ENCODE measurements around the gene PHF14.
A peak's percentile ranks its signal among the peaks of the same experiment; 100 is the strongest.

The PHF14 gene

DNA sequence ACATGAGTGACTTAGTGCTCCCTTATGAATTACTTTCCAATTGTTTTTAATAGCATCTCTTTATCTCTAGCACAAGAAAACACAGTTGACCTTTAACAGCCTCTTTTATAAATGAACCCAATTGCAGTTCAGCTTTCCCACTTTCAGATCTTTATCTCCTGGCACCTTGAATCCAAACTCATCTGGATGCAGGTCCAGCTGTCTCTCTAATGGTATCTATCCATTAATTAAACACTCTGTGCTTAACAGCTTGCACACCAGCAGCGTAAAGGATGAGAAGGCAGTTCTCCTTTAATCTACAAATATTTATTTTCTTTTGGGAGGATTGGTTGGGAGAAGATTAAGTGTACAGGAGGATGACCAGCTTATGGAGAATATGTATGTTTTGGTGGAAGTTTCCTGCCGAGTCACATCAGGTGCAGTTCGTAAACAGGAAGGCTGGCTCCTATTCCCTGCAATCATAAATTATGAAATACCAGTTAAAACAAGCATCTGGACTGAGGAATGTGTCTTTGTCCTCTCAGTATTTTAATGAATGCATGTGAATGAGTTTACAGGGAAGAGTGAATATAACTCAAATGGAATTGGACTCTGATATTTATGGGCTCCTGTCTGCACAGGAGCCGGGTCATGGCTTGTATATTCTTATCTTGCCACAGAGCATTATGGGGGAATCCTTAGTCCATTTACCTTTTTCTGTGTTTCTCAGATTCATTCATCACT is 232.7 kb downstream of the PHF14 start:
- 100% methylated on average over 1 of the region's 4 CpGs for WGBS (ENCODE audit: insufficient coverage)
- ChIA-PET POLR2A (no interaction called here), CTCF (no interaction called here)
- no peaks in the 10 kb centered on the region for H3K36me3 ChIP-seq (ENCODE audit: control insufficient read depth in 4 of 4, insufficient read depth in 4 of 4, low read length in 3 of 4)
- H3K4me3 ChIP-seq (ENCODE audit: control insufficient read depth in 1 of 7, extremely low read depth in 1 of 7, insufficient read depth in 4 of 7, low read depth in 2 of 7, low read length in 6 of 7), result no peak overlapping the region
- H3K27ac ChIP-seq (ENCODE audit: insufficient read depth in 1 of 2, low read depth in 1 of 2, low read length in 2 of 2, poor library complexity in 1 of 2, severe bottlenecking in 2 of 2), result no peak overlapping the region
- H3K4me1 ChIP-seq (ENCODE audit: control extremely low read depth in 1 of 4, control insufficient read depth in 4 of 4, insufficient read depth in 4 of 4, low read length in 3 of 4), result peaks cover 1 to 9% (median 3%) of the 10 kb centered on the region in 4 experiments
- H3K9me3 ChIP-seq (ENCODE audit: control extremely low read depth in 1 of 5, control insufficient read depth in 4 of 5, insufficient read depth in 2 of 5, low read depth in 1 of 5, low read length in 4 of 5), result no peaks in the 10 kb centered on the region
- H3K27me3 ChIP-seq (replicated peaks in 2 of 5; ENCODE audit: control insufficient read depth in 4 of 5, insufficient read depth in 5 of 5, low read length in 4 of 5), result no peaks in the 10 kb centered on the region
- no peak for DNase-seq

DNA sequence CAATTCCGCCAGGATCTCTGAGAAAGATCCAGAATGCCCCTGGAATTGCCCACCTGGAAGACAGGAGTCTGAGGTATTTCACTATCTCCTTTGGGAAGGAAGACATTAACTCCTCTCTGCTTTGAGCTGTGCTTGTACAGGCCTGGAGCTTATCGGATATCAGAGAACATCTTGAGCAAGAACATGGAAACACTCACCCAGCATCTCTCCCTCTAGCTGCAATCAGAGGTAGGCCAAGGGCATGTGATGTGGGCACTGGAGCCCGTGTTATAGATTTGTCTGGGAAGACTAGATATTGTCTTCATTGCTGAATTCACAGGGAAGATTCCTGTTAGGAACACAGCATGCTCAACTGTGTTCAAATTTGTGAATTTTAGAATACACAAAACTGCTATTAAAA is 233.9 kb downstream of the PHF14 start:
- Histone ChIP-seq H3K9me3 (ENCODE audit: control extremely low read depth in 1 of 5, control insufficient read depth in 4 of 5, insufficient read depth in 2 of 5, low read depth in 1 of 5, low read length in 4 of 5) (no peaks in the 10 kb centered on the region), H3K36me3 (ENCODE audit: control insufficient read depth in 4 of 4, insufficient read depth in 4 of 4, low read length in 3 of 4) (no peaks in the 10 kb centered on the region), H3K4me1 (ENCODE audit: control extremely low read depth in 1 of 4, control insufficient read depth in 4 of 4, insufficient read depth in 4 of 4, low read length in 3 of 4) (peaks cover 3 to 18% (median 9%) of the 10 kb centered on the region in 4 experiments), H3K27me3 (replicated peaks in 2 of 5; ENCODE audit: control insufficient read depth in 4 of 5, insufficient read depth in 5 of 5, low read length in 4 of 5) (no peaks in the 10 kb centered on the region), H3K4me3 (ENCODE audit: control insufficient read depth in 1 of 7, extremely low read depth in 1 of 7, insufficient read depth in 4 of 7, low read depth in 2 of 7, low read length in 6 of 7) (no peak overlapping the region), H3K27ac (ENCODE audit: insufficient read depth in 1 of 2, low read depth in 1 of 2, low read length in 2 of 2, poor library complexity in 1 of 2, severe bottlenecking in 2 of 2) (no peak overlapping the region)
- 100% methylated on average over 2 of the region's 3 CpGs for WGBS (ENCODE audit: insufficient coverage)
- ChIA-PET CTCF (no interaction called here), POLR2A (no interaction called here)
- DNase-seq, result no peak

DNA sequence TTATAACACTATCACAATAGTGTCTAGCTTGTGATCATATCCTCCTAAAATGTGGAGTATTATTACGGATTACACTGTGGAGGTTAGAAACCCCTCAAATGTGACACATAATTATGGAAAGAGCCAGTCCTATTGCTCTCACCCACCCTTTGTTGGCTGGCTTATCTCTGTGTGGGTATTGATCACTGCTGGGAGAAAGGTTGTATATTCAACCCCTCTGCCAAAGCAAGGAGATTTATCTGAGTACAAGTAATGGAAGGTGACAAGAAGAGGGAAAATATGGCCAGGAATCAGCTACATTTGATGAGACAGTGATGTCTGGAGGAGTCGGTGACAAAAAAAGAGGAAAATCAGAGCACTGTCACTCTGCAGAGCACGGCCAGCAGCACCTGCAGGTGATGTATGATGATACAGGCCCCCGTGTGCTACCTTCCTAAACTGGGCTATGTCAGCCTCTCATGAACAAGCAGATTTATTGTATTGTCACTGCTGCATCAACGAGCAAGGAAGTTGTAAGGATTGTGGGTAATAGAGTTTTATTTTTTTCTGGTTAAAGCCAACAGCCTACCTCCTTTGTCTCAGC is 235.3 kb downstream of the PHF14 start:
- H3K4me1 ChIP-seq (ENCODE audit: control extremely low read depth in 1 of 4, control insufficient read depth in 4 of 4, insufficient read depth in 4 of 4, low read length in 3 of 4), result peaks cover 3 to 18% (median 9%) of the 10 kb centered on the region in 4 experiments
- POLR2A ChIA-PET, result no interaction called here
- CTCF ChIA-PET, result no interaction called here
- peak in 1 of 3 donors; percentile 12 for DNase-seq
- no peaks in the 10 kb centered on the region for H3K9me3 ChIP-seq (ENCODE audit: control extremely low read depth in 1 of 5, control insufficient read depth in 4 of 5, insufficient read depth in 2 of 5, low read depth in 1 of 5, low read length in 4 of 5)
- no peaks in the 10 kb centered on the region for H3K36me3 ChIP-seq (ENCODE audit: control insufficient read depth in 4 of 4, insufficient read depth in 4 of 4, low read length in 3 of 4)
- WGBS (ENCODE audit: insufficient coverage), result 53% methylated on average over 4 of the region's 5 CpGs
- H3K27me3 ChIP-seq (replicated peaks in 2 of 5; ENCODE audit: control insufficient read depth in 4 of 5, insufficient read depth in 5 of 5, low read length in 4 of 5), result no peaks in the 10 kb centered on the region
- no peak overlapping the region for H3K27ac ChIP-seq (ENCODE audit: insufficient read depth in 1 of 2, low read depth in 1 of 2, low read length in 2 of 2, poor library complexity in 1 of 2, severe bottlenecking in 2 of 2)
- H3K4me3 ChIP-seq (ENCODE audit: control insufficient read depth in 1 of 7, extremely low read depth in 1 of 7, insufficient read depth in 4 of 7, low read depth in 2 of 7, low read length in 6 of 7), result no peak overlapping the region

DNA sequence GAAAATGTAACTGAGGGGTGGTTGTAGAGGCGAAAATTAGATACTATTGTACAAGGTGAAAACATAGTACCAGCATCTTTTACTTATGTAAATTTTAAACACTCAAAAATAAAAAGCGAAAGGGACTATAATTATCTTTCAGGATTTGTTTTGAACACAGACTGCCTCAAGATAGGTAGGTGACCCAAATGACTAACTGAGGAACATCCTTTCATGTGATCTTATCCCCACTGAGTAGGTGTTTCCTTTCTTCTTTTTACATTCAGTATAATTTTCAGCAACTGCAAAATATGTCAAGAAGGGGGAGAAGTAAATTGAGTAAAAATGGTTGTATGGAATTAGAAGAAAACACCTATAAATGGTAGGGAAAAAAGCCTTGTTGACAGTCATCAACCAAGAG is 236.7 kb downstream of the PHF14 start:
- Histone ChIP-seq H3K4me3 (ENCODE audit: control insufficient read depth in 1 of 7, extremely low read depth in 1 of 7, insufficient read depth in 4 of 7, low read depth in 2 of 7, low read length in 6 of 7) (no peak overlapping the region), H3K27ac (ENCODE audit: insufficient read depth in 1 of 2, low read depth in 1 of 2, low read length in 2 of 2, poor library complexity in 1 of 2, severe bottlenecking in 2 of 2) (no peak overlapping the region), H3K4me1 (ENCODE audit: control extremely low read depth in 1 of 4, control insufficient read depth in 4 of 4, insufficient read depth in 4 of 4, low read length in 3 of 4) (peaks cover 3 to 21% (median 9%) of the 10 kb centered on the region in 4 experiments), H3K9me3 (ENCODE audit: control extremely low read depth in 1 of 5, control insufficient read depth in 4 of 5, insufficient read depth in 2 of 5, low read depth in 1 of 5, low read length in 4 of 5) (no peaks in the 10 kb centered on the region), H3K27me3 (replicated peaks in 2 of 5; ENCODE audit: control insufficient read depth in 4 of 5, insufficient read depth in 5 of 5, low read length in 4 of 5) (no peaks in the 10 kb centered on the region), H3K36me3 (ENCODE audit: control insufficient read depth in 4 of 4, insufficient read depth in 4 of 4, low read length in 3 of 4) (no peaks in the 10 kb centered on the region)
- ChIA-PET CTCF (interaction anchor here (2.5 kb wide), 1 partner anchor 17 kb away, joined by 14 read pairs; no protein-coding TSS in a partner anchor), POLR2A (no interaction called here)
- 100% methylated on average over 1 of the region's 2 CpGs for WGBS (ENCODE audit: insufficient coverage)
- no peak for DNase-seq

DNA sequence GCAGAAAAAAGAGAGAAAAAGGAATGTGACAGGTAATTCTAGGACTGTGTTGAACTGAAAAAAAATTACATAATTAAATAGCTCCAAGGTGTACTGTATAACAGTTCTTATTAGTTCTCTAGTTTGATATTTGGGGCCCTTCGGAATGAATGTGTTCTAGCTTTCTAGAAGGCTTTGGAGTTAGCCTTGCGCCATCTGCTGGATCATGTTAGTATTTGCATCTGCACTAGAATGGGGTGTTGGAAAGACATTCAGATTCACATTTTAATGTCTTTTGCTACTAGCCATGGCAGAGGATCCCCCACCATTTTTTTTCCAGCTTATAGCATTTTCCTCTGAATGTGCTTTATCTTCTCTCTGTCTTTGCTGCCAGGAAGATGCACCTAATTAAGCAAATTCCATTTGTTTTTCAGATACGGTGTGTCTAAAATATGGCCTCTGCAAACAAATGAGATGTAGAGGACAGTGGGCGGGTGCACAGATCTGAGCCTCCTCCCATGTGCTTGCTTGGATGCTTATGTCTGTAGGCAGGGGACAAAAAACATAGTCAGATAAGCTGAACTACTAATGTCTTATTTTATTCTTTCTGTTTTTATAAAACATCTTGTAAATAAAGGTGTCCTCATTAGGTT is 238.5 kb downstream of the PHF14 start:
- Histone ChIP-seq H3K27me3 (replicated peaks in 2 of 5; ENCODE audit: control insufficient read depth in 4 of 5, insufficient read depth in 5 of 5, low read length in 4 of 5) (no peaks in the 10 kb centered on the region), H3K36me3 (ENCODE audit: control insufficient read depth in 4 of 4, insufficient read depth in 4 of 4, low read length in 3 of 4) (no peaks in the 10 kb centered on the region), H3K9me3 (ENCODE audit: control extremely low read depth in 1 of 5, control insufficient read depth in 4 of 5, insufficient read depth in 2 of 5, low read depth in 1 of 5, low read length in 4 of 5) (no peaks in the 10 kb centered on the region), H3K4me3 (ENCODE audit: control insufficient read depth in 1 of 7, extremely low read depth in 1 of 7, insufficient read depth in 4 of 7, low read depth in 2 of 7, low read length in 6 of 7) (no peak overlapping the region), H3K4me1 (ENCODE audit: control extremely low read depth in 1 of 4, control insufficient read depth in 4 of 4, insufficient read depth in 4 of 4, low read length in 3 of 4) (peaks cover 3 to 19% (median 9%) of the 10 kb centered on the region in 4 experiments), H3K27ac (ENCODE audit: insufficient read depth in 1 of 2, low read depth in 1 of 2, low read length in 2 of 2, poor library complexity in 1 of 2, severe bottlenecking in 2 of 2) (no peak overlapping the region)
- WGBS (ENCODE audit: insufficient coverage), result 100% methylated on average over 2 of the region's 4 CpGs
- CTCF ChIA-PET, result interaction anchor here (0.8 to 2.5 kb wide), 11 partner anchors 8 to 323 kb away, joined by 3 to 14 read pairs (median 4); a partner anchor contains a TSS
- DNase-seq, result peak; percentile 68 to 86 (median 82)
- POLR2A ChIA-PET, result interaction anchor here (0.6 kb wide), 1 partner anchor 40 kb away, joined by 3 read pairs; no protein-coding TSS in a partner anchor

DNA sequence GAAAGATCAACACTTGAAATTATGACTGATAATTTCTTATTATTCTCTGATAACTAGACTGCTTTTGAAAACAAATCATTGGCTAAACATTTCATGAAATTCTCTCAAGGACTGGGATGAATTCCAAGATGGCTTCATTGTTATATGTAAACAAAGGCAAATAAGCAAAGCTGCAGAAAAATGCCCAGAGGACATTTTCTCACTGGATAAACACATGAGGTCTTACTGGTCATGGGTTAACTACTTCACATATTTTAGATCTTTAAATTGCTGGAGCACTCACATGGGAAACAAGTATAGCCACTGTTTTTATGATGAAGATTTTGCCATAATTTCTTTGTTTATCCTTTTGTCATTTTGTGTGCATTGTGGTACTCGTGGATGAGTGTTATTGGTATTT is 239.1 kb downstream of the PHF14 start:
- Histone ChIP-seq H3K27ac (ENCODE audit: insufficient read depth in 1 of 2, low read depth in 1 of 2, low read length in 2 of 2, poor library complexity in 1 of 2, severe bottlenecking in 2 of 2) (no peak overlapping the region), H3K4me3 (ENCODE audit: control insufficient read depth in 1 of 7, extremely low read depth in 1 of 7, insufficient read depth in 4 of 7, low read depth in 2 of 7, low read length in 6 of 7) (no peak overlapping the region), H3K4me1 (ENCODE audit: control extremely low read depth in 1 of 4, control insufficient read depth in 4 of 4, insufficient read depth in 4 of 4, low read length in 3 of 4) (peaks cover 3 to 19% (median 9%) of the 10 kb centered on the region in 4 experiments), H3K27me3 (replicated peaks in 2 of 5; ENCODE audit: control insufficient read depth in 4 of 5, insufficient read depth in 5 of 5, low read length in 4 of 5) (no peaks in the 10 kb centered on the region), H3K36me3 (ENCODE audit: control insufficient read depth in 4 of 4, insufficient read depth in 4 of 4, low read length in 3 of 4) (no peaks in the 10 kb centered on the region), H3K9me3 (ENCODE audit: control extremely low read depth in 1 of 5, control insufficient read depth in 4 of 5, insufficient read depth in 2 of 5, low read depth in 1 of 5, low read length in 4 of 5) (no peaks in the 10 kb centered on the region)
- no CpG with 5 or more reads among the region's 1 CpG for WGBS (ENCODE audit: insufficient coverage)
- DNase-seq, result no peak
- CTCF ChIA-PET, result interaction anchor here (1.2 to 2.5 kb wide), 9 partner anchors 9 to 273 kb away, joined by 3 to 14 read pairs (median 4); a partner anchor contains a TSS
- POLR2A ChIA-PET, result no interaction called here

DNA sequence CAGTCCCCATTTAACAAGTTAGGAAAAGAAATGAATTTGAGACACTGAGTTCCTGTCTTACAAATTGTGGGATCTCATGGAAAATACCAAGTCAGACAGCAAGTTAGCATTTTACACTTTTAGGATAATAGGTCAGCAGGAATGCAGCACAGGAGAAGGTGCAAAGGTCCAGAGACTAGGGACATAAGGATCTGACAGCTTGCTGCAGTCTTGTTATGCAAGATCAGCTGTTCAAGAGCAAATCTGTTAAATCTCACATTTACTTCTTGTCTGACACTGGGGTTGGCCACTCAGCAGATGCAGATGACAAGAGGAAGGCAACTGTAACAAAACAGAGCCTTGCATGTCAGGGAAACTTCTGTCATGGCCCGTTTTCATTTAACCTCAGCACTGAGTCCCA is 239.6 kb downstream of the PHF14 start:
- CTCF ChIA-PET, result interaction anchor here (0.9 to 1.7 kb wide), 4 partner anchors 10 to 325 kb away, joined by 3 to 7 read pairs (median 4); no protein-coding TSS in a partner anchor
- no peaks in the 10 kb centered on the region for H3K9me3 ChIP-seq (ENCODE audit: control extremely low read depth in 1 of 5, control insufficient read depth in 4 of 5, insufficient read depth in 2 of 5, low read depth in 1 of 5, low read length in 4 of 5)
- 75% methylated on average over 1 of the region's 1 CpG for WGBS (ENCODE audit: insufficient coverage)
- H3K36me3 ChIP-seq (ENCODE audit: control insufficient read depth in 4 of 4, insufficient read depth in 4 of 4, low read length in 3 of 4), result no peaks in the 10 kb centered on the region
- H3K27me3 ChIP-seq (replicated peaks in 2 of 5; ENCODE audit: control insufficient read depth in 4 of 5, insufficient read depth in 5 of 5, low read length in 4 of 5), result no peaks in the 10 kb centered on the region
- POLR2A ChIA-PET, result no interaction called here
- DNase-seq, result no peak
- H3K4me1 ChIP-seq (ENCODE audit: control extremely low read depth in 1 of 4, control insufficient read depth in 4 of 4, insufficient read depth in 4 of 4, low read length in 3 of 4), result peaks cover 3 to 19% (median 9%) of the 10 kb centered on the region in 4 experiments
- H3K27ac ChIP-seq (ENCODE audit: insufficient read depth in 1 of 2, low read depth in 1 of 2, low read length in 2 of 2, poor library complexity in 1 of 2, severe bottlenecking in 2 of 2), result no peak overlapping the region
- H3K4me3 ChIP-seq (ENCODE audit: control insufficient read depth in 1 of 7, extremely low read depth in 1 of 7, insufficient read depth in 4 of 7, low read depth in 2 of 7, low read length in 6 of 7), result no peak overlapping the region

All from common myeloid progenitor, CD34-positive (primary cell).